ENCODE measurements around the gene CCT2. TPM values are rescaled to one million over a fixed set of nuclear protein-coding genes. Genes with fewer than 3 reads are reported as not detected.

Gene CCT2
- total RNA-seq, 1 experiment from 2014 or later: 270 TPM

GRCh38 chr12:69575346-69575745 is 9.9 kb upstream of the CCT2 start:
- ChIA-PET POLR2A (no interaction called here), CTCF (no interaction called here)
- intact Hi-C loops (cut with micrococcal nuclease; ENCODE audit: unreplicated experiment): loop anchor here (10.0 kb wide), 1 partner anchor 221 kb away; the partner anchor contains the start of gene YEATS4
- H3K4me3 ChIP-seq (ENCODE audit: low read depth in 2 of 2, low read length in 2 of 2): no peak overlapping the region
- peaks cover 22% of the 10 kb centered on the region for H3K36me3 ChIP-seq (ENCODE audit: control insufficient read depth, insufficient read depth, low read length)
- no peak for DNase-seq (ENCODE audit: low read depth, low spot score)
- no peak overlapping the region for H3K27ac ChIP-seq (ENCODE audit: low read length)
- no peak for ATAC-seq
- no TSS peak for BruUV-seq (replicated peaks)
- no peaks in the 10 kb centered on the region for H3K9me3 ChIP-seq (ENCODE audit: control insufficient read depth, insufficient read depth, low read depth, low read length)
- H3K4me1 ChIP-seq (ENCODE audit: control insufficient read depth, insufficient read depth, low read length): no peaks in the 10 kb centered on the region
- TF ChIP-seq REST (IDR thresholded peaks at IDR 0.05; ENCODE audit: insufficient read depth in 1 of 2, low read depth in 2 of 2, low read length in 1 of 2): no peak
- no peak for TF ChIP-seq TCF7L2 (IDR thresholded peaks at IDR 0.05; ENCODE audit: low read depth, low read length)
- TF ChIP-seq POLR2AphosphoS5 (IDR thresholded peaks at IDR 0.05; ENCODE audit: low read depth, low read length): no peak
- no peak for TF ChIP-seq CTCF (IDR thresholded peaks at IDR 0.05)
- TF ChIP-seq SIN3A (IDR thresholded peaks at IDR 0.05; ENCODE audit: borderline replicate concordance, insufficient read depth, low read depth, low read length): no peak
- in situ Hi-C loops (cut with HindIII; ENCODE audit: low pct_unique_long_range_greater_than_20kb, low sequenced_read_pairs): loop anchor here (25.0 kb wide), 1 partner anchor 88 kb away; no protein-coding TSS in a partner anchor
- H3K27me3 ChIP-seq (ENCODE audit: control insufficient read depth, insufficient read depth, low read length): no peaks in the 10 kb centered on the region

GRCh38 chr12:69578283-69578682 is 7.0 kb upstream of the CCT2 start:
- TF ChIP-seq POLR2AphosphoS5 (IDR thresholded peaks at IDR 0.05; ENCODE audit: low read depth, low read length): no peak
- TF ChIP-seq TCF7L2 (IDR thresholded peaks at IDR 0.05; ENCODE audit: low read depth, low read length): no peak
- no peak for TF ChIP-seq CTCF (IDR thresholded peaks at IDR 0.05)
- no peak for TF ChIP-seq SIN3A (IDR thresholded peaks at IDR 0.05; ENCODE audit: borderline replicate concordance, insufficient read depth, low read depth, low read length)
- in situ Hi-C loops (cut with HindIII; ENCODE audit: low pct_unique_long_range_greater_than_20kb, low sequenced_read_pairs): loop anchor here (25.0 kb wide), 1 partner anchor 91 kb away; no protein-coding TSS in a partner anchor
- BruUV-seq (replicated peaks): no TSS peak
- DNase-seq (ENCODE audit: low read depth, low spot score) (no peak), ATAC-seq (no peak)
- intact Hi-C loops (cut with micrococcal nuclease; ENCODE audit: unreplicated experiment): loop anchor here (10.0 kb wide), 1 partner anchor 223 kb away; the partner anchor contains the start of gene YEATS4
- Histone ChIP-seq H3K36me3 (ENCODE audit: control insufficient read depth, insufficient read depth, low read length) (peaks cover 8% of the 10 kb centered on the region; the same call in 1 of the 2 replicates), H3K4me1 (ENCODE audit: control insufficient read depth, insufficient read depth, low read length) (no peaks in the 10 kb centered on the region), H3K27me3 (ENCODE audit: control insufficient read depth, insufficient read depth, low read length) (no peaks in the 10 kb centered on the region), H3K4me3 (ENCODE audit: low read depth in 2 of 2, low read length in 2 of 2) (no peak overlapping the region), H3K27ac (ENCODE audit: low read length) (no peak overlapping the region), H3K9me3 (ENCODE audit: control insufficient read depth, insufficient read depth, low read depth, low read length) (no peaks in the 10 kb centered on the region)
- ChIA-PET POLR2A (no interaction called here), CTCF (no interaction called here)
